ENCODE measurements around the gene NINL.
"Not testable (repeated sequence)": the region's sequence is repeated elsewhere in the genome, so short reads cannot be mapped to it uniquely, and the experiment has no call there.

The NINL gene

GRCh38 chr20:25553819-25554296 is 31.5 kb downstream of the NINL start:
- CTCF ChIA-PET = interaction anchor here (1.0 kb wide), 1 partner anchor 12 kb away, joined by 3 read pairs; no protein-coding TSS in a partner anchor
- TF ChIP-seq CTCF (conservative IDR thresholded peaks at IDR 0.05; ENCODE audit: low read depth) = no peak
- H3K27ac ChIP-seq = peak overlapping the region; percentile 16
- POLR2A ChIA-PET (ENCODE audit: low non-redundant PET) = no interaction called here
- DNase-seq (ENCODE audit: low spot score) = no peak

GRCh38 chr20:25552977-25553376 is 32.4 kb downstream of the NINL start:
- no peak for TF ChIP-seq CTCF (conservative IDR thresholded peaks at IDR 0.05; ENCODE audit: low read depth)
- H3K27ac ChIP-seq = no peak overlapping the region
- ChIA-PET POLR2A (ENCODE audit: low non-redundant PET) (no interaction called here), CTCF (no interaction called here)
- no peak for DNase-seq (ENCODE audit: low spot score)

- DNase-seq (ENCODE audit: low spot score) = no peak
- POLR2A ChIA-PET (ENCODE audit: low non-redundant PET) = no interaction called here
- CTCF ChIA-PET = interaction anchor here (0.7 kb wide), 1 partner anchor 61 kb away, joined by 5 read pairs; no protein-coding TSS in a partner anchor
- no peak for TF ChIP-seq CTCF (conservative IDR thresholded peaks at IDR 0.05; ENCODE audit: low read depth)
- H3K27ac ChIP-seq = no peak overlapping the region
These were observed 33.7 kb downstream of the NINL start for GRCh38 chr20:25551413-25552215.

GRCh38 chr20:25550645-25551337 is 34.5 kb downstream of the NINL start:
- POLR2A ChIA-PET (ENCODE audit: low non-redundant PET); H3K27ac ChIP-seq; CTCF ChIA-PET; DNase-seq (ENCODE audit: low spot score): not testable (repeated sequence)

GRCh38 chr20:25549843-25550477 is 35.4 kb downstream of the NINL start:
- no peak for DNase-seq (ENCODE audit: low spot score)
- CTCF ChIA-PET = interaction anchor here (1.1 kb wide), 1 partner anchor 9 kb away, joined by 5 read pairs; no protein-coding TSS in a partner anchor
- H3K27ac ChIP-seq = no peak overlapping the region
- no peak for TF ChIP-seq CTCF (conservative IDR thresholded peaks at IDR 0.05; ENCODE audit: low read depth)
- POLR2A ChIA-PET (ENCODE audit: low non-redundant PET) = no interaction called here

GRCh38 chr20:25549172-25549773 is 36.1 kb downstream of the NINL start:
- no peak for DNase-seq (ENCODE audit: low spot score)
- 0 out of 2 replicates have a peak overlapping the region, but pooled peaks have one; percentile 4 for H3K27ac ChIP-seq
- TF ChIP-seq CTCF (conservative IDR thresholded peaks at IDR 0.05; ENCODE audit: low read depth) = no peak
- CTCF ChIA-PET = interaction anchor here (1.1 kb wide), 1 partner anchor 9 kb away, joined by 5 read pairs; no protein-coding TSS in a partner anchor
- POLR2A ChIA-PET (ENCODE audit: low non-redundant PET) = no interaction called here

Data from RWPE1 (cell line).